ENCODE results near the gene TYW1B. TPM values are rescaled to one million over a fixed set of nuclear protein-coding genes. Genes with fewer than 3 reads are reported as not detected.
"Not testable (repeated sequence)": the region's sequence is repeated elsewhere in the genome, so short reads cannot be mapped to it uniquely, and the experiment has no call there.

TYW1B gene
- 1 to 10 TPM; 7.7 to 8.4 TPM for total RNA-seq
- 1 to 10 TPM in 1 of 2 donors, under 1 TPM in 1; 0.30 to 2.3 TPM for polyA plus RNA-seq

GRCh38 chr7:72827839-72828591 lies at the start of gene TYW1B:
TSS of gene TYW1B (minus strand) at chr7:72828200. CDS start at chr7:72828075, 125 bp downstream.
- not testable (repeated sequence) for H3K27me3 Mint-ChIP-seq; H3K9me3 Mint-ChIP-seq; H3K27me3 ChIP-seq (ENCODE audit: insufficient read depth, low read length); H3K9me3 ChIP-seq (ENCODE audit: control insufficient read depth in 1 of 2, low read length in 2 of 2)
- intact Hi-C loops (cut with micrococcal nuclease): loop anchor here (2.0 kb wide), 4 partner anchors 51 to 911 kb away; partner anchors contain the start of gene ABHD11
- CTCF ChIA-PET (ENCODE audit: partially characterized antibody): interaction anchor here (0.5 to 1.3 kb wide), 4 partner anchors 26 to 624 kb away, joined by 3 to 5 read pairs (median 4); no protein-coding TSS in a partner anchor
- Mint-ChIP-seq H3K4me3 (peak within 1 kb of the TSS; percentile 94 to 99 (median 98)), H3K36me3 (peaks cover 14 to 30% of the 10 kb centered on the region in 2 donors), H3K4me1 (peaks cover 15 to 46% (median 33%) of the 10 kb centered on the region in 4 donors), H3K27ac (peak within 1 kb of the TSS; percentile 91 to 99 (median 96))
- Histone ChIP-seq H3K4me3 (ENCODE audit: low read length in 2 of 2) (peak within 1 kb of the TSS; percentile 69 to 74), H3K36me3 (ENCODE audit: insufficient read depth, low read length) (peaks cover 11% of the 10 kb centered on the region), H3K4me1 (ENCODE audit: insufficient read depth, low read length) (peaks cover 31% of the 10 kb centered on the region), H3K27ac (ENCODE audit: low read depth, low read length) (peak within 1 kb of the TSS; percentile 70)
- peak; percentile 98 to 99 (median 98) for DNase-seq
- POLR2A ChIA-PET (ENCODE audit: partially characterized antibody): interaction anchor here (0.6 to 2.2 kb wide), 4 partner anchors 87 to 694 kb away, joined by 3 to 5 read pairs (median 3); partner anchors contain the start of genes BAZ1B and NSUN5

- H3K4me1 ChIP-seq (ENCODE audit: insufficient read depth, low read length): not testable (repeated sequence)
These were observed 39.6 kb upstream of the TYW1B start for GRCh38 chr7:72867591-72867990.

GRCh38 chr7:72858846-72859400 lies 30.9 kb upstream of the TYW1B start:
- H3K36me3 Mint-ChIP-seq; H3K27ac ChIP-seq (ENCODE audit: low read depth, low read length); DNase-seq; H3K27me3 Mint-ChIP-seq; H3K9me3 Mint-ChIP-seq; POLR2A ChIA-PET (ENCODE audit: partially characterized antibody); H3K27me3 ChIP-seq (ENCODE audit: insufficient read depth, low read length); CTCF ChIA-PET (ENCODE audit: partially characterized antibody); H3K36me3 ChIP-seq (ENCODE audit: insufficient read depth, low read length); H3K27ac Mint-ChIP-seq; intact Hi-C loops (cut with micrococcal nuclease); H3K4me1 ChIP-seq (ENCODE audit: insufficient read depth, low read length); H3K4me3 ChIP-seq (ENCODE audit: low read length in 2 of 2); H3K4me1 Mint-ChIP-seq; H3K4me3 Mint-ChIP-seq; H3K9me3 ChIP-seq (ENCODE audit: control insufficient read depth in 1 of 2, low read length in 2 of 2): not testable (repeated sequence)

More at GRCh38 chr7:72867591-72867990, 39.6 kb upstream of the TYW1B start:
- H3K9me3 Mint-ChIP-seq; H3K9me3 ChIP-seq (ENCODE audit: control insufficient read depth in 1 of 2, low read length in 2 of 2); DNase-seq; intact Hi-C loops (cut with micrococcal nuclease); H3K27me3 Mint-ChIP-seq; H3K27ac Mint-ChIP-seq; H3K36me3 Mint-ChIP-seq; POLR2A ChIA-PET (ENCODE audit: partially characterized antibody); H3K4me1 Mint-ChIP-seq; H3K36me3 ChIP-seq (ENCODE audit: insufficient read depth, low read length); H3K4me3 ChIP-seq (ENCODE audit: low read length in 2 of 2); H3K4me3 Mint-ChIP-seq; H3K27ac ChIP-seq (ENCODE audit: low read depth, low read length); H3K27me3 ChIP-seq (ENCODE audit: insufficient read depth, low read length): not testable (repeated sequence)
- CTCF ChIA-PET (ENCODE audit: partially characterized antibody): interaction anchor here (1.5 kb wide), 1 partner anchor 48 kb away, joined by 4 read pairs; no protein-coding TSS in a partner anchor

- H3K27ac ChIP-seq (ENCODE audit: low read depth, low read length); H3K27me3 ChIP-seq (ENCODE audit: insufficient read depth, low read length); H3K4me3 Mint-ChIP-seq; intact Hi-C loops (cut with micrococcal nuclease); H3K9me3 ChIP-seq (ENCODE audit: control insufficient read depth in 1 of 2, low read length in 2 of 2); H3K4me1 Mint-ChIP-seq; H3K36me3 ChIP-seq (ENCODE audit: insufficient read depth, low read length); H3K4me1 ChIP-seq (ENCODE audit: insufficient read depth, low read length); POLR2A ChIA-PET (ENCODE audit: partially characterized antibody); H3K9me3 Mint-ChIP-seq; H3K4me3 ChIP-seq (ENCODE audit: low read length in 2 of 2); DNase-seq; H3K27ac Mint-ChIP-seq; CTCF ChIA-PET (ENCODE audit: partially characterized antibody); H3K27me3 Mint-ChIP-seq; H3K36me3 Mint-ChIP-seq: not testable (repeated sequence)
These were observed 29.9 kb upstream of the TYW1B start for GRCh38 chr7:72857925-72858324.

- H3K36me3 ChIP-seq (ENCODE audit: insufficient read depth, low read length); H3K9me3 ChIP-seq (ENCODE audit: control insufficient read depth in 1 of 2, low read length in 2 of 2); H3K27me3 ChIP-seq (ENCODE audit: insufficient read depth, low read length); H3K4me3 ChIP-seq (ENCODE audit: low read length in 2 of 2); DNase-seq; H3K9me3 Mint-ChIP-seq; H3K4me3 Mint-ChIP-seq; H3K4me1 ChIP-seq (ENCODE audit: insufficient read depth, low read length); H3K27me3 Mint-ChIP-seq; H3K36me3 Mint-ChIP-seq; CTCF ChIA-PET (ENCODE audit: partially characterized antibody); H3K27ac ChIP-seq (ENCODE audit: low read depth, low read length); intact Hi-C loops (cut with micrococcal nuclease); H3K4me1 Mint-ChIP-seq; POLR2A ChIA-PET (ENCODE audit: partially characterized antibody): not testable (repeated sequence)
- H3K27ac Mint-ChIP-seq: peak overlapping the region in 1 of 7 donors; percentile 35
These were observed 27.3 kb upstream of the TYW1B start for GRCh38 chr7:72855261-72855660.

GRCh38 chr7:72852937-72853336 lies 24.9 kb upstream of the TYW1B start:
- H3K27ac ChIP-seq (ENCODE audit: low read depth, low read length); H3K9me3 Mint-ChIP-seq; H3K36me3 Mint-ChIP-seq; intact Hi-C loops (cut with micrococcal nuclease); CTCF ChIA-PET (ENCODE audit: partially characterized antibody); H3K36me3 ChIP-seq (ENCODE audit: insufficient read depth, low read length); H3K4me3 Mint-ChIP-seq; H3K4me1 Mint-ChIP-seq; H3K27me3 Mint-ChIP-seq; H3K9me3 ChIP-seq (ENCODE audit: control insufficient read depth in 1 of 2, low read length in 2 of 2); H3K4me3 ChIP-seq (ENCODE audit: low read length in 2 of 2); H3K27ac Mint-ChIP-seq; H3K4me1 ChIP-seq (ENCODE audit: insufficient read depth, low read length); DNase-seq; POLR2A ChIA-PET (ENCODE audit: partially characterized antibody); H3K27me3 ChIP-seq (ENCODE audit: insufficient read depth, low read length): not testable (repeated sequence)

GRCh38 chr7:72850746-72851145 lies 22.7 kb upstream of the TYW1B start:
- H3K27ac ChIP-seq (ENCODE audit: low read depth, low read length); H3K36me3 ChIP-seq (ENCODE audit: insufficient read depth, low read length); H3K27me3 Mint-ChIP-seq; H3K27ac Mint-ChIP-seq; DNase-seq; H3K4me1 ChIP-seq (ENCODE audit: insufficient read depth, low read length); H3K4me3 Mint-ChIP-seq; POLR2A ChIA-PET (ENCODE audit: partially characterized antibody); intact Hi-C loops (cut with micrococcal nuclease); H3K27me3 ChIP-seq (ENCODE audit: insufficient read depth, low read length); H3K36me3 Mint-ChIP-seq; CTCF ChIA-PET (ENCODE audit: partially characterized antibody); H3K4me3 ChIP-seq (ENCODE audit: low read length in 2 of 2); H3K9me3 ChIP-seq (ENCODE audit: control insufficient read depth in 1 of 2, low read length in 2 of 2); H3K9me3 Mint-ChIP-seq; H3K4me1 Mint-ChIP-seq: not testable (repeated sequence)
